ENCODE measurements around the gene LYZL6.
"Not testable (repeated sequence)": the region's sequence is repeated elsewhere in the genome, so short reads cannot be mapped to it uniquely, and the experiment has no call there.

Gene LYZL6

GRCh38 chr17:35912942-35913341 is 30.6 kb downstream of the LYZL6 start:
- in situ Hi-C loops (cut with MboI; ENCODE audit: low sequenced_read_pairs): no loop called here

- in situ Hi-C loops (cut with MboI; ENCODE audit: low sequenced_read_pairs): no loop called here
Observed at GRCh38 chr17:35912339-35912912, 31.1 kb downstream of the LYZL6 start.

- in situ Hi-C loops (cut with MboI; ENCODE audit: low sequenced_read_pairs): no loop called here
Observed at GRCh38 chr17:35909408-35909807, 34.1 kb downstream of the LYZL6 start.

GRCh38 chr17:35907691-35908090 is 35.8 kb downstream of the LYZL6 start:
- in situ Hi-C loops (cut with MboI; ENCODE audit: low sequenced_read_pairs): no loop called here

- in situ Hi-C loops (cut with MboI; ENCODE audit: low sequenced_read_pairs): no loop called here
Observed at GRCh38 chr17:35906926-35907637, 36.4 kb downstream of the LYZL6 start.

GRCh38 chr17:35906191-35906925 is 37.2 kb downstream of the LYZL6 start:
- in situ Hi-C loops (cut with MboI; ENCODE audit: low sequenced_read_pairs): no loop called here

- in situ Hi-C loops (cut with MboI; ENCODE audit: low sequenced_read_pairs): no loop called here
Observed at GRCh38 chr17:35903451-35903850, 40.1 kb downstream of the LYZL6 start.

GRCh38 chr17:35901631-35902175 is 41.8 kb downstream of the LYZL6 start:
- in situ Hi-C loops (cut with MboI; ENCODE audit: low sequenced_read_pairs): no loop called here

GRCh38 chr17:35900708-35901480 is 42.6 kb downstream of the LYZL6 start:
- in situ Hi-C loops (cut with MboI; ENCODE audit: low sequenced_read_pairs): no loop called here

GRCh38 chr17:35900280-35900679 is 43.2 kb downstream of the LYZL6 start:
- in situ Hi-C loops (cut with MboI; ENCODE audit: low sequenced_read_pairs): no loop called here

GRCh38 chr17:35898283-35899070 is 45.0 kb downstream of the LYZL6 start:
- in situ Hi-C loops (cut with MboI; ENCODE audit: low sequenced_read_pairs): no loop called here

GRCh38 chr17:35897772-35898171 is 45.7 kb downstream of the LYZL6 start:
- in situ Hi-C loops (cut with MboI; ENCODE audit: low sequenced_read_pairs): not testable (repeated sequence)

- in situ Hi-C loops (cut with MboI; ENCODE audit: low sequenced_read_pairs): no loop called here
Observed at GRCh38 chr17:35895636-35896587, 47.6 kb downstream of the LYZL6 start.

- in situ Hi-C loops (cut with MboI; ENCODE audit: low sequenced_read_pairs): no loop called here
Observed at GRCh38 chr17:35894206-35894605, 49.3 kb downstream of the LYZL6 start.

- in situ Hi-C loops (cut with MboI; ENCODE audit: low sequenced_read_pairs): no loop called here
Observed at GRCh38 chr17:35893751-35894150, 49.8 kb downstream of the LYZL6 start.

GRCh38 chr17:35892091-35893035 is 51.1 kb downstream of the LYZL6 start:
- in situ Hi-C loops (cut with MboI; ENCODE audit: low sequenced_read_pairs): no loop called here

- in situ Hi-C loops (cut with MboI; ENCODE audit: low sequenced_read_pairs): no loop called here
Observed at GRCh38 chr17:35891269-35891668, 52.2 kb downstream of the LYZL6 start.

GRCh38 chr17:35890774-35891155 is 52.7 kb downstream of the LYZL6 start:
- in situ Hi-C loops (cut with MboI; ENCODE audit: low sequenced_read_pairs): no loop called here
